Activated CD8-positive, alpha-beta memory T cell treated with anti-CD3 and anti-CD28 coated beads for 4 hours (primary cell): ENCODE results near the gene LMF2.
"Not testable (repeated sequence)": the region's sequence is repeated elsewhere in the genome, so short reads cannot be mapped to it uniquely, and the experiment has no call there.

Experiments
- DNase-seq, 2 donors: peaks; one replicate each; pipeline ENCODE4 v3.0.0-alpha.2; 2020; ENCODE audit warnings: low read depth in 2 of 2

LMF2 gene

DNA sequence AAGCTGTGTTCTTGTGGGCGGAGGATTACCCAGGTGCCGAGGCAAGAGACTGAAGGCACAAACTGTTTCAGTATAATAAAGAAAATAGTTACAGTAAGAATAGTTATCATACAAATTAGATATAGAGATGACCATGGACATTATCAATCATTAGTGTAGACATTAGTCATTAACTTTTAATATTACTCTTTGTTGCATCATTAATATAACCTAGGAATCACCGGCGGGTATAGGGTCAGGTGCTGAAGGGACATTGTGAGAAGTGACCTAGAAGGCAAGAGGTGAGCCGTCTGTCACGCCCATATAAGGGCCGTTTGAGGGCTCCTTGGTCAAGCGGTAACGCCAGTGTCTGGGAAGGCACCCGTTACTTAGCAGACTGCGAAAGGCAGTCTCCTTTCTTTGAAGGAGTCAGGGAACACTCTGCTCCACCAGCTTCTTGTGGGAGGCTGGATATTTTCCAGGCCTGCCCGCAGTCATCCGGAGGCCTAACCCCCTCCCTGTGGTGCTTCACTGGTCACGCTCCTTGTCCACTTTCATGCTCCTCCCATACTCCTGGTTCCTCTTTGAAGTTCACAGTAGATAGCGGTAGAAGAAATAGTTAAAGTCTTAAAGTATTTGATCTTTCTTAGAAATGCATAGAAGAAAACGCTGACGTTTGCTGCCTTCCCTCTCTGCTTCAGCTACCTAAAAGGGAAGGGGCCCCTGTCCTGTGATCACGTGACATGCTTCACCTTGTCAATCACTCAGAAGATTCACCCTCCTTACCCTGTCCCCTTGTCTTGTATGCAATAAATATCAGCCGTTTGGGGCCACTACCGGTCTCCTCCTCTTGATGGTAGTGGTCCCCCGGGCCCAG is 26.6 kb upstream of the LMF2 start:
- not testable (repeated sequence) for DNase-seq

GRCh38 chr22:50532824-50533796 is 25.6 kb upstream of the LMF2 start:
- DNase-seq: no peak

DNA sequence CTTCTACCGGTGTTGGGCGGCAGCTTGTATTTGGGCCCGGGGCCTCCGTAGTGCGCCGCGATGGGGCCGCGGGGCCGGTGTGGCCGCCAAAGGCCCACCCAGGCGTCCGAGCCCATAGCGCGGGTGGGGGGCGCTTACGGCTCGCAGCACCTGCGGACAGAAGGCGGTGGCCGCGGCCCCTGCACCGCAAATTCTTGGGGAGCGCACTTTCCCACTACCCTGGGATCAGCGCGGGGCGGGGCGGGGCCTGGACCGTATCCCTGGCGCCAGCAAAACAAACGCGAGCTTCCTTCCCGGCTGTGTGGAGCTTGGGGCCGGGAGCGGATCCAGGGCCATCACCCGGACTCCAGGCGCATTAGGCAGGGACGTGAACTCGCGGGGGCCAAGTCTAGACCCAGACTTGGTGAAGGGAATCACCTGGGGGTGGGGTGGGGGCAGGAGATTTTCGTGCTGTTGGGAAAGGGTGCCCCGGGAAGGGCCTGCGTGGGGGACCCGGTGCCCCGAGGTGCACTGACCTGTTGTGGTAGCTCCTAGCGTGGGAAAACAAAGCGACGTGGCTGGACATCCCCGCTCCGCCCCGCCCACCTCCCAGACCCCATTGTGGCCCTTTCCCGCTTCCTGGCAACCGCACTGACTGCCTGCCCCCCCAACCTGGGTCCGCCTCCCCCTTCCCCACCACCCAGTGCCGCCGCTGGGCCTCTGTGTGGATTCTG is 24.6 kb upstream of the LMF2 start:
- no peak for DNase-seq

GRCh38 chr22:50531546-50531961 is 24.1 kb upstream of the LMF2 start:
- DNase-seq: peak in 1 of 2 donors; percentile 61

DNA sequence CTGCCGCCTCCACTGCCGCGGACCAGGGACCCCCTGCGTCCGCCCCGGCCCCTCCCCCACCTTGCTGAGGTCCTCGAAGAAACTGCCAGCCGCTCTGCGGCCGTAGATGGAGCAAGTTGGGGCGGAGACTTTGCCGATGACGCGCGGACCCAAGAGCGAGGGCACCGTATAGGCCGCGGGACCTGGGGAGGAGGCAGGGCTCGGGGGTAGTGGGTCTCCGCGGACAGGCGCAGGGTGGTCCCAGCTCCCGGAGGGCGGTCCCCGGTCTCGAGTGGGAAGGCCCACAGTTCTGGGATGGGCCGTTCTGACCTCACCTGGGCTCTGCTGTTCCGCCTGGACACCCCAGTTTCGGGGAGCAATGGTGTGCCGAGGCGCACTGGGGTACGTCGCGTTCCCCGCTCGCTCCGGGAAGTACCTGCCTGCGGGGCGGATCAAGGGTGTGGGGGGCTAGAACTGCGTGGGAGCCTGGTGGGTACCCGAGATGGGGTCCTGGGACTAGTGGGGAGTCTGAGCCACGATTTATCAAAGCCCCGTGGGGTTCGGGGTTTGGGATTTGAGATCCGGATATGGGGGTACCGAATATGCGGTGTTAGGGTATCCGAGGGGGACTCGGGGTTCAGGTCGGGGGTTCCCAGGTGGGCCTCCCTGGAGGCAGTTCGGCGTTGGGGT is 23.5 kb upstream of the LMF2 start:
- DNase-seq: peak; percentile 59 to 71

DNA sequence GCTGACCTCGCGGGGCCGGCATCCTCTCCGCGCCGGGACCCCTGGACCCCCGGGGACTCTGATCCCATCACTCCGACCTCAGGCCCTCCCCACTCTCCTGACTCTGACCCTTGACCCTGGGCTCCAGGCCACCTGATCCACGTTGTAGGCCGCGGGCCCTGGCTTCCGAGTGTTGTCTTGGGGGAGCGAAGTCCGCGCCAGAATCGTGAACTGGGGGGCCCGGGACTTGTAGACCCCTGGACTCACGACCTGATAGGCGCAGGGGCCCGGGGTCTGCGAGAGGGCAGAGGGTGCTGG is 23.0 kb upstream of the LMF2 start:
- no peak for DNase-seq

DNA sequence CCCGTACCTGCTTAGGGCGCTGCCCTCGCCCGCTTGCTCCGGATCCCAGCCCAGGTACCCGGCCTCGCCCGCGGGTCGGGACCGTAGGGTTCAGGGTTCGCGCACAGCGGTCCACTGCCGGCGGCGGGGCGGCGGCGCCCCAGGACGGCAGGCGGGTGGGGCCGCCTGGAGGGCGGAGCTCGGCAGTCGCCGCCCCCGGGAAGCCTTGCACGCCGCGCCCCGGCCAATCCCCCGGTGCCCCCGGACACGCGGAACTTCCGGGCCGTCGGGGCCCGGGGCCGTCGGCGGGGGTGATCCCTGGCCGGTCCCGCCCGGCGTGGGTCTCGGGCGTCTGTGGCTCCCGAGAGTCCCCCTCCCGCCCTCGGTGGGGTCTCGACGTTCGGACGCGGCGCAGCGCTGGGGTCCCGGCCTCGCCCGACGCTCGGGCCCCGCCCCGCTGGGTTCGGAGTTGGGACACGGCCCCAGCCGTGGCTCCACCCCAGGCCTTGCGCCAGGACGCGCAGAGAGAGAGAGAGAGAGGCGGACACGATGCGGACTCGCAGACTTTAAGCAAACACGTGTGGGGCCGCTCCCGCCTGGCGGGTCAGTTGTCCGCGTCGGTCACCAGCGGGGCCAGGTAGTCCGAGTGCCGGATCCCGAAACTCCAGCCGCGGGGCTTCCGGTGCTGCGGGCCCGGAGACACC is 22.5 kb upstream of the LMF2 start, which contains the start of gene TYMP:
Gene TYMP, minus strand, starts transcription at position 116 of the 683 bp plus-strand sequence. CDS start 303 bp downstream, outside the sequence.
- peak in 1 of 2 donors; percentile 46 for DNase-seq

- DNase-seq: no peak
Measured at GRCh38 chr22:50529416-50529896, 22.0 kb upstream of the LMF2 start.

DNA sequence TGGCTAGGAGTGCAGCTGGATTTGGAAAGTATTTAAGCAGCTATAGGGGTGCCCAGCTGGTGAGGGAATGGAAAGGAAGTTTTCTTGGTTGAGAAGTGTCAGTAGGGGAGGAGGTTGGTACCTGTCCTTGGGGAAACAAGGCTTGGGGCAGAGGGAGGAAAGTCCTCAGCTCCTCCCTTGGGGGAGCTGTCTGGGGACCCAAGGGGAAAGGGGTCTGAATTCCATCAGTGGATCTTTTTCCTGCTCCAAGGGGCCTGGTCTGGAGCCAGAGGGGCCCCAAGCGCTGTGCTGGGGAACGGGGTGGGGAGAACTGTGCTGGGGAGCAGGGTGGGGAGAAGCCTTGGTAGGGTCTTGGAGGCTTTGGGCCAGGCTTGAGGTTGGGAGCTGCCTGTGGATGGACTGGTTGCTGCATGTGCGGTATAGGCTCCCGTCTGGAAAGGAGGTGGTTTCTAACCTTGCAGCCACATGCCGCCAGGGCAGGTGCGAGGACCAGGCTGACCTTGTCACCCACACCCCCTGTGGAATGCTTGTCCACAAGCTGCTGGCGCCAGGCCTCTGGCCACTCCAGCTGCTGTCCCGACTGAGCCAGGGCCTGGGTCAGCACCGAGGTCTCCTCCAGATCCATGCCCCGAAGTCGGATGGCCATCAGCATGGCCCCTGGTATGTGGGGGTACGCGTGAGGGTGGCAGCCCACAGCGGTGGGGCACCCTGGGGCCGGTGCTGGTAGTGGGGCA is 21.3 kb upstream of the LMF2 start:
- DNase-seq: no peak

GRCh38 chr22:50527921-50528681 is 20.6 kb upstream of the LMF2 start:
- no peak for DNase-seq

GRCh38 chr22:50526834-50527801 is 19.6 kb upstream of the LMF2 start:
- DNase-seq: no peak

DNA sequence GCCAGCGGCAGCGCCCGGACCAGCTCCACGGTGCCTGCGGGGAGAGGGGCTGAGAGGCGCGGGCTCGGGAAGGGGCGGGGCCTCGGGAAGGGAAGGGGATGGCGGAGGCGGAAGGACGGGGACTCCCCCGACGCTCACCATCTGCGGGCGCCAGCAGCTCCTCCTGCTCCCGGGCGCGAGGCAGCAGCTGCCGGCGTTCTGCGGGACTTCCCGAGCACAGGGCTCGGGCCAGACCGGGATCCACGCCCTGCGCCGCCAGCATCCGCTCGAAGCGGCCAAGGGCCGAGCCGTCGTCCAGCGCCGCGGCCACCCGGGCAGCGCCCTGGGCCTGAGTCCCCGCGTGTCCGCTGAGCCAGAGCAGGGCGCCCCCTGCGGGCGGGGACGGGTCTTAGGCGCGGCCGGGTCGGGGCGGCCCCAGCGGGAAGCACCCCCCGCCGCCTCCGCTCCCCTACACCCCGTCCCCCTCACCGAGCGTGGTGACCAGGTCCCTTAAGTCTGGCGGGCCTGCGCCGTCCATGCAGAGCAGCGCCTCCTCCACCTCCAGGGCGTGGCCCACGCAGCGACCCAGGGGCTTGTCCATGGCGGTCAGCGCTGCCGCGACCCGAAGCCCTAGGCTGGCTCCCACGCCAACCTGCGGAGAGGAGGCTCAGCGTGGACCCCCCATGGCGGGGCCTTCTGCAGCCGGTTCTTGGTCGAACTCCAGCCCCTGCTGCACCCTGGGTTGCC is 18.8 kb upstream of the LMF2 start:
- DNase-seq: peak; percentile 56 to 73

GRCh38 chr22:50525858-50526107 is 18.3 kb upstream of the LMF2 start:
- no peak for DNase-seq

- DNase-seq: peak; percentile 95 to 97
Measured at GRCh38 chr22:50525104-50525857, 17.8 kb upstream of the LMF2 start, which contains the start of gene SCO2. SCO2 (minus strand) TSS chr22:50525598; CDS start chr22:50524411, 1,187 bp downstream.

DNA sequence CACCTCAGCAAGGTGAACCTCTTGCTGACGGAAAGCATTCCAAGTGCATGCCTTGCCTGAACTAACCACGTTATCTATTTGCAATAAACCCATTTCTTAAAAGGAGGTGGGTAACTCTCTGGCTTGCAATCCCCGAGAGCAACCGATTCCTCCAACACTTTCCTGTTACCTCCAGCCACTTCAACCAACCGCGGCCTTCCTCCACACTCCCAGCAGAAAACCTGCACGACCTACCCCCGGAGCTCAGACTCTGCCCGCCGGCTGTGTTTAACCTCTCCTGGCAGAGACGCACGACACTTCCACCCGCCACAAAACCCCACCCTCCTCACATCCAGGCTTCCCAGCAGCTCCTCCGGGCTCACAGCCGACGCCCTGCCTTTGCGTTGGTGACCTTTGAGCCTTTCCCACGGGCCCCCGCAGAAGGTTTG is 17.2 kb upstream of the LMF2 start:
- DNase-seq: no peak

DNA sequence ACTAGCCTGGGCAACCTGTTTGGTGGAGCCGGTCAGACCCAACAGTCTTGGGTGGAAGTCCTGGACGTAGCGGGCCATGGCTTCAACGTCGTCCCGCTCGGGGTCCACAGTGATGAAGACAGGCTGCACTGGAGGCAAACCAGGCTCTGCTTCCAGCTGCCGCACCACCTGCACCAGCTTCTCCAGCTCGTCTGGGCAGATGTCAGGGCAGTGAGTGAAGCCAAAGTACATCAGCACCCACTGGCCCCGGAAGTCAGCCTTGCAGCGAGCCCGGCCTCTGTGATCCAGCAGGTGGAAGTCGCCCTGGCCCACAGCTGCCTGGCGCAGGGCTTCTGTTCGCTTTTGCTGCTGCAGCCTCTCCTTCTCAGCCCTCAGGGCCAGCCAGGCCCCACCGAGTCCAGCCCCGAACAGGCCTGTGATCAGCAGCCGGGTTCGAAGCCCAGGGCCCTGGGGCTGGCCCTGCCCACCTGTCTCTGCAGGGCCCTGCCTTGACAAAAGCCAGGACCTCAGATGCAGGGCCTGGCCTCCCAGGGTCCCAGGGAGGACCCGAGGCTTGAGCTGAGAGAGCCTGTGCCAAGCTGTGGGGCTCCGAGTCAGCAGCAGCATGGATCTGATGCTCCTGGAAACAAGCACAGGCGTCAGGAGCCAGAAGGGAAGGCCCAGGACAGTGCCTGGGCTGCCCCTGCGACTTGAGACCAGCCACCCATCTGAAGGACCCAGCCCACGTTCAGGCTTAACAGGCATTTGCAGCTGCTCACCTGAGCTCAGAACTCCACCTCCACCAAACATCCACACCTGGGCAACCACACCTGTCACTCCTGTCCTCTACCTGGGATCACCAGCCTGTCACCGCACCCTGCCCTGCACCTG is 16.5 kb upstream of the LMF2 start:
- no peak for DNase-seq
